Measurements from ENCODE around the gene SAMD4B. TPM values are rescaled to one million over a fixed set of nuclear protein-coding genes. Genes with fewer than 3 reads are reported as not detected.

SAMD4B gene
- total and polyA plus RNA-seq, 9 of the 15 experiments (the other 6 are each of a cell fraction or from before 2014, with no cell fraction given): 3.4 to 90.5 (median 38.0) TPM

GRCh38 chr19:39341719-39342604 lies at the start of gene SAMD4B (continued):
- TF ChIP-seq USF1 (CRISPR knock-in tag; IDR thresholded peaks at IDR 0.05): peak; percentile 41; the same call in 1 of the 2 replicates
- no peak for TF ChIP-seq SMAD2 (IDR thresholded peaks at IDR 0.05; ENCODE audit: low read depth, low read length)
- TF ChIP-seq NFE2 (IDR thresholded peaks at IDR 0.05; ENCODE audit: low read depth): peak; percentile 51
- no peak for TF ChIP-seq SRSF3 (IDR thresholded peaks at IDR 0.05; ENCODE audit: insufficient read depth, low read length)
- TF ChIP-seq C11orf30 (IDR thresholded peaks at IDR 0.05; ENCODE audit: low read depth): peak; percentile 80
- peak; percentile 33; the same call in 1 of the 2 replicates for TF ChIP-seq SAFB (IDR thresholded peaks at IDR 0.05; ENCODE audit: borderline replicate concordance, low read depth, low read length)
- no peak for TF ChIP-seq CEBPG (CRISPR knock-in tag; IDR thresholded peaks at IDR 0.05)
- no peak for TF ChIP-seq CEBPG (tag; conservative IDR thresholded peaks at IDR 0.05 in 1 of 2, IDR thresholded peaks at IDR 0.05 in 1 of 2)
- peak; percentile 73 for TF ChIP-seq TAF9B (IDR thresholded peaks at IDR 0.05; ENCODE audit: partially characterized antibody)
- TF ChIP-seq, protein P1, sequence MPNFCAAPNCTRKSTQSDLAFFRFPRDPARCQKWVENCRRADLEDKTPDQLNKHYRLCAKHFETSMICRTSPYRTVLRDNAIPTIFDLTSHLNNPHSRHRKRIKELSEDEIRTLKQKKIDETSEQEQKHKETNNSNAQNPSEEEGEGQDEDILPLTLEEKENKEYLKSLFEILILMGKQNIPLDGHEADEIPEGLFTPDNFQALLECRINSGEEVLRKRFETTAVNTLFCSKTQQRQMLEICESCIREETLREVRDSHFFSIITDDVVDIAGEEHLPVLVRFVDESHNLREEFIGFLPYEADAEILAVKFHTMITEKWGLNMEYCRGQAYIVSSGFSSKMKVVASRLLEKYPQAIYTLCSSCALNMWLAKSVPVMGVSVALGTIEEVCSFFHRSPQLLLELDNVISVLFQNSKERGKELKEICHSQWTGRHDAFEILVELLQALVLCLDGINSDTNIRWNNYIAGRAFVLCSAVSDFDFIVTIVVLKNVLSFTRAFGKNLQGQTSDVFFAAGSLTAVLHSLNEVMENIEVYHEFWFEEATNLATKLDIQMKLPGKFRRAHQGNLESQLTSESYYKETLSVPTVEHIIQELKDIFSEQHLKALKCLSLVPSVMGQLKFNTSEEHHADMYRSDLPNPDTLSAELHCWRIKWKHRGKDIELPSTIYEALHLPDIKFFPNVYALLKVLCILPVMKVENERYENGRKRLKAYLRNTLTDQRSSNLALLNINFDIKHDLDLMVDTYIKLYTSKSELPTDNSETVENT (CRISPR knock-in tag; IDR thresholded peaks at IDR 0.05): peak; percentile 100
- no peak for TF ChIP-seq TRIM25 (IDR thresholded peaks at IDR 0.05; ENCODE audit: borderline replicate concordance)
- no peak for TF ChIP-seq BRD9 (IDR thresholded peaks at IDR 0.05; ENCODE audit: low read depth, partially characterized antibody)
- TF ChIP-seq ZNF232 (CRISPR knock-in tag; IDR thresholded peaks at IDR 0.05): no peak
- TF ChIP-seq POLR2G (IDR thresholded peaks at IDR 0.05; ENCODE audit: low read depth, low read length): peak; percentile 92
- no peak for TF ChIP-seq ZNF655 (CRISPR knock-in tag; IDR thresholded peaks at IDR 0.05)
- TF ChIP-seq ZNF766 (CRISPR knock-in tag; conservative IDR thresholded peaks at IDR 0.05): no peak; the same call in 1 of the 2 replicates
- no peak for TF ChIP-seq NFXL1 (CRISPR knock-in tag; IDR thresholded peaks at IDR 0.05)
- TF ChIP-seq ZNF224 (CRISPR knock-in tag; IDR thresholded peaks at IDR 0.05): peak; percentile 20; the same call in 1 of the 2 replicates
- TF ChIP-seq PTTG1 (tag; IDR thresholded peaks at IDR 0.05; ENCODE audit: low read depth): no peak
- peak; percentile 76 for TF ChIP-seq NFYB (IDR thresholded peaks at IDR 0.05; ENCODE audit: extremely low read depth, insufficient read length)
- no peak for TF ChIP-seq SLC30A9 (CRISPR knock-in tag; IDR thresholded peaks at IDR 0.05)
- no peak for TF ChIP-seq ZNF282 (CRISPR knock-in tag; IDR thresholded peaks at IDR 0.05)
- no peak for TF ChIP-seq NUFIP1 (IDR thresholded peaks at IDR 0.05; ENCODE audit: partially characterized antibody)

All from K562 (cell line).